Activated naive CD8-positive, alpha-beta T cell treated with anti-CD3 and anti-CD28 coated beads for 36 hours (primary cell): ENCODE measurements around the gene PLEKHA8. TPM values are rescaled to one million over a fixed set of nuclear protein-coding genes. Genes with fewer than 3 reads are reported as not detected.

Experiments used
- DNase-seq: peaks from one replicate; pipeline ENCODE4 v3.0.0; 2021
- H3K27ac Mint-ChIP-seq: one replicate; pipeline ENCODE4 v1.8.0; 2022; ENCODE audit warnings: mild to moderate bottlenecking, moderate library complexity, mixed read lengths
- H3K27me3 Mint-ChIP-seq: one replicate; pipeline ENCODE4 v1.8.0; 2022; ENCODE audit warnings: mild to moderate bottlenecking, mixed read lengths
- H3K36me3 Mint-ChIP-seq: one replicate; pipeline ENCODE4 v1.8.0; 2021; ENCODE audit warnings: mild to moderate bottlenecking, mixed read lengths
- H3K4me1 Mint-ChIP-seq: one replicate; pipeline ENCODE4 v1.8.0; 2021; ENCODE audit warnings: mixed read lengths
- H3K4me3 Mint-ChIP-seq: one replicate; pipeline ENCODE4 v1.8.0; 2022; ENCODE audit warnings: mild to moderate bottlenecking, moderate library complexity, mixed read lengths
- H3K9me3 Mint-ChIP-seq: one replicate; pipeline ENCODE4 v1.8.0; 2022; ENCODE audit warnings: mixed read lengths
- total RNA-seq, 2 experiments: library from RNA; stranded (reverse); gene quantifications; one replicate each; pipeline ENCODE4 v1.2.3, GENCODE V29; 2021

Gene PLEKHA8
- total RNA-seq, 2 experiments from 2014 or later, result 11.7 to 13.2 TPM

DNA sequence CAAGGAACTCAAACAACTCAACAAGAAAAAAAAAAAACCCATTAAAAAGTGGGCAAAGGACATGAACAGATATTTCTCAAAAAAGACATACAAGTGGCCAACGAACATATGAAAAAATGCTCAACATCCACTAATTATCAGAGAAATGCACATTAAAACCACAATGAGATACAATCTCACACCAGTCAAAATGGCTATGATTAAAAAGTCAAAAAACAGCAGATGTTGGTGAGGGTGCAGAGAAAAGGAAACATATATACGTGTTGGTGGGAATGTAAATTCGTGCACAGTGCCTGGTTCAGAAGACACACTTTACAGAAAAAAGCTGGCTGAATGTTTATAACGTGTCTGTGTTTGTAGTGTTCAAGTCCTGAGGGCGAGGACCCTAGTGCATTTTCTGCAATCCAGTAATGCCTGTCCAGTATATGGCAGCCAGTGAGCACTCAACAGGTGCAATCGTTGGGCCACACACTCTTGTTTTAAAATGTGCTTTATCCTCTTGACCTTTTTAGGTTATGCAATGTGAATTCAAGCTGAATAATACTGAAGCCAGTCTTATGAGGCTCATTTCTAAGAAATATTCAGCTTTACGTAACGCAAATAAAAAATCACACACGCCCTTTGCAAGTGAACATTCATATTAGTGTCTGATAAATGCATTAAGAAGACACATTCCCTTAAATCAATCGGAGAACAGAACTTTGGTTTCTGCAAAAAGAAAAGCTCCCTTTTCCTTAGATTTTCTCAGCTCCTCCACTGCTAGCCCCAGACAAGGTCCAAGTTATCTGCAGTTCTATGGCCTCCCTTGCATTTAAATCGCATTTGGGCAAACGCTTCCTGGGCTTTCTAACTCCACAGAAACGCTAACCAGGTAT, 105.8 kb downstream of the PLEKHA8 start:
- no peak for DNase-seq
- no peaks in the 10 kb centered on the region for H3K9me3 Mint-ChIP-seq
- H3K27ac Mint-ChIP-seq, result no peak overlapping the region
- H3K27me3 Mint-ChIP-seq, result peaks cover 9% of the 10 kb centered on the region
- H3K4me1 Mint-ChIP-seq, result peaks cover 4% of the 10 kb centered on the region
- H3K4me3 Mint-ChIP-seq, result peak overlapping the region; percentile 77
- no peaks in the 10 kb centered on the region for H3K36me3 Mint-ChIP-seq

DNA sequence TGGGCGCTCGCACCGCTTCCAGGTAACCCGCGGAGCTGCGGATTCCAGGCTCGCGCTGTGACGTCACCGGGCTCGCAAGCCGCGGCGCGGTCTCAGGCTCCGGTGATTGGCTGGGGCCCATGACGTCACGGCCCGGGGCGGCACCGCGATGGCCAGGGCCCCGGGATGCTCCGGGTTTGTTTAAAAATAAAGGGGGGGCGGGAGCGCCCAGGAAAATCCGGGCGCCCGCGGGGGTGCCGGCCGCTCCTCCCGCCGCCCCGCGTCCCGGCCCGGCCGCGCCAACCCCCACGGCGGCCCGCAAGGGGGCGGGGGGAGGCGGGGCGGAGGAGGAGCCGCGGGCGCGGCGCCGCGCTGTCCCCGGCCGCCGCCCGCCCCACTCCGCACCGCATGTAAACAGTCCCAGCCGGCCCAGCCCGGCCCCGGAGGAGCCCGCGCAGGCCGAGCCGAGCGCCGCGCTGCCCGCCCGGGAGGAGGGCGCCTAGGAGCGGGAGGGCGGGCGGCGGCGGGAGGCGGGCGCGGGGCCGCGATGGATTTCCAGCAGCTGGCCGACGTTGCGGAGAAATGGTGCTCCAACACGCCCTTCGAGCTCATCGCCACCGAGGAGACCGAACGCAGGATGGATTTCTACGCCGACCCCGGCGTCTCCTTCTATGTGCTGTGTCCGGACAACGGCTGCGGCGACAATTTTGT, 106.5 kb downstream of the PLEKHA8 start, which contains the start of gene MTURN:
Gene MTURN (plus strand): TSS at position 376 of the 690 bp plus-strand sequence. CDS start 151 bp downstream, at position 527.
- peaks cover 9% of the 10 kb centered on the region for H3K27me3 Mint-ChIP-seq
- H3K4me1 Mint-ChIP-seq, result peaks cover 4% of the 10 kb centered on the region
- no peaks in the 10 kb centered on the region for H3K36me3 Mint-ChIP-seq
- peak within 1 kb of the TSS; percentile 83 for H3K4me3 Mint-ChIP-seq
- peak; percentile 88 for DNase-seq
- no peaks in the 10 kb centered on the region for H3K9me3 Mint-ChIP-seq
- peak within 1 kb of the TSS; percentile 69 for H3K27ac Mint-ChIP-seq

DNA sequence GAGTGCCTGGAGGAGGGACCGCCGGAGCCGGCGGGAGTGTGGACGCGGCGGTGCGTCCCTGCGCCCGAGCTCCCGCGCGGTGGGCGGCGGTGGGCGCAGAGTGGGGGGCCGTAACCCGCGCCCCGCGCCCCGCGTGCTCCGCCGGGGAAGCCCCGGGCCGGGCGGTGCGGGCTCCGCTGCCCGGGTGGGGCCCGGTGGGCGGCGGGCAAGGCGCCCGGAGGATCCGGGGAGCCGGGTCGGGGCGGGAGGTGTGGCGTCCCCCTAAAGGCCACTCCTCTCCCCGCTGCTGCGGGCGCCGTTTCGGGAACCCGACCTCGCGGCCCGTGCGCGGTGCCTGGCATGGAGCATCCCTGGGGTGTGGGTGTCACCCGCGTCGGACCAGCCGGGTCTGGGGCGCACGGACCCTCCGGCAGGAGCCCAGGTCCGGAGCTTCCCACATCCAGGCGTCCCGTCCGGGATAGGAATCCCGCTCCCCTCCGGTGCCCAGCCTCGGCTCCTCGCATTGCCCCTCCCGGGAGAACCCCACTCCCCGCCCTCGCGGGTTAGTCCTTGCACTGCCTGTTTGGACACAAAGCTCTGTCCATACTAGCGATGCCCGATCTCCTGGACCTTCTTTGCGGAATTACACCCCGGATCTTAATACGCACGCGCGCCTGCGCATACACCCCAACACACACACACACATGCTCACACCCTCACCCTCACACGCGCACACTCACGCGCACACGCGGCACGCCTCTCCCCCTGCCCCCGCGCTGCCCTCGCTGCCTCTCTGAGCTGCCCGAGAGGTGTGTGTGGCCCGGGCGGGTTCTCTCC, 107.3 kb downstream of the PLEKHA8 start:
- Mint-ChIP-seq H3K27ac (peak overlapping the region; percentile 69), H3K36me3 (no peaks in the 10 kb centered on the region), H3K27me3 (peaks cover 9% of the 10 kb centered on the region), H3K9me3 (no peaks in the 10 kb centered on the region), H3K4me3 (peak overlapping the region; percentile 83), H3K4me1 (peaks cover 4% of the 10 kb centered on the region)
- DNase-seq, result peak; percentile 51

DNA sequence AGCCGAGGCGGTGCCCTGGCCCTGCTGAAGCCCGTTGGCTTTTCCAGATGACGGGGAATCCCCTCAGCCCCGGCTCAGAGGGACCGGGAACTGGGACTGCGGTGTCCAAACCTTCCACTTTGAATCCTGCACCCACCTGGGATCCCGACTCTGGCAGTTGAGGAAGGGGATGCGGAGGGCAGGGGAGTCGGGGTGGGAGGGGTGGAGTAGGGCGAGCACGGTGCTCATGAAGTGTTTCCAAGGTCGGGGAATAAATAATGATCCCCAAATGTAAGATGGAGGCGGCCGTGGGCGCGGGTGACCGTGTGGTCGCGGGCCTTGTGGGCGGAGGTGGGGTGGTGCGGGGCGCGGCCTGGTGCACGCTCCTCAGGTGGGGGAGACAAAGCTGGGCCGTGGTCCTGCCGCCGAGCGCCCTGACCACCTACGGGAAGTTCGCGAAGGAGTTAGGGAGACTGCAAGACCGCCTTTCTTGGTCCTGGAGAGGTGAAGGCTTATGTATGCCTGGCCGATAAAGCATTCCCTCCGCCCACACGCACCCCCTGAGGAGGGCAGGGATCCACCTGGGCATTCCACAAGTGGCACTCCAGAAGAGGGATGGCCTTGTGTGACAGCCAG, 108.0 kb downstream of the PLEKHA8 start:
- Mint-ChIP-seq H3K36me3 (no peaks in the 10 kb centered on the region), H3K4me3 (peak overlapping the region; percentile 83), H3K4me1 (peaks cover 4% of the 10 kb centered on the region), H3K27me3 (peaks cover 9% of the 10 kb centered on the region), H3K9me3 (no peaks in the 10 kb centered on the region), H3K27ac (peak overlapping the region; percentile 69)
- DNase-seq, result no peak

DNA sequence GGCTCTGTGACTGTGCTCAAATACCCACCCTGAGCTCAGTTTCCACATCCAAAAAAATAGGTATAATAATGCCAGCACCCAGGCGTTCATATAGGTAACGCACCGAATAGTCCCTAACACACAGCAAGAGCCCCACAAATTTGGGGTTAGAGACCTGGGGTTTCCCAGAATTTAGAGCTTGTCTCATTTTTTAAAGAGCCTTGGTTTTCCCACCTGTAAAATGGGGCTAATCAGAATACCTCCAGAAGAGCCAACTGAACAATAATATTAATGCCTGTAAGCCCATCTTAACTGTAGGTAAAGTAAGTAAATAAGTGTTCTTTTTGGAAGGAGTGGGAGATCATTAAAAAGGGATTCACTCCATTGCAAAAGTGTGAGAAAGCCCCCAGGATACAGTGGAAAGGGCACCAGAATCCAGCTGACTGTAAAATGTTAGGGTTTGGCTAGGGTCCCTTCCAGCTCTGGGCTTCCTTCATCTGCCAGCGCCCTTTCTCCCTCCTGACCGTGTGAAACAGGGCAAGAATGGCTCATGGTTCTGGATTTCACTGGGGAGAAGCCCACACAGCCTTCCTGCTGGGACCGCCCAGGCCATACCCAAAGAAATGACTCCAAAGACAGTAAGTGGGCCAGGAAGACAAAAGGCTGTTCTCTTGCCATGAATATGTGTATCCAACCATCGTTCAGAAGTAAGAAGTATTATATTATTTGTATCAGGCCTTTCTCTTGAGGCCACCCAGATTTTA, 108.7 kb downstream of the PLEKHA8 start:
- peaks cover 4% of the 10 kb centered on the region for H3K4me1 Mint-ChIP-seq
- no peak overlapping the region for H3K27ac Mint-ChIP-seq
- no peak overlapping the region for H3K4me3 Mint-ChIP-seq
- H3K36me3 Mint-ChIP-seq, result no peaks in the 10 kb centered on the region
- peaks cover 9% of the 10 kb centered on the region for H3K27me3 Mint-ChIP-seq
- no peaks in the 10 kb centered on the region for H3K9me3 Mint-ChIP-seq
- no peak for DNase-seq

DNA sequence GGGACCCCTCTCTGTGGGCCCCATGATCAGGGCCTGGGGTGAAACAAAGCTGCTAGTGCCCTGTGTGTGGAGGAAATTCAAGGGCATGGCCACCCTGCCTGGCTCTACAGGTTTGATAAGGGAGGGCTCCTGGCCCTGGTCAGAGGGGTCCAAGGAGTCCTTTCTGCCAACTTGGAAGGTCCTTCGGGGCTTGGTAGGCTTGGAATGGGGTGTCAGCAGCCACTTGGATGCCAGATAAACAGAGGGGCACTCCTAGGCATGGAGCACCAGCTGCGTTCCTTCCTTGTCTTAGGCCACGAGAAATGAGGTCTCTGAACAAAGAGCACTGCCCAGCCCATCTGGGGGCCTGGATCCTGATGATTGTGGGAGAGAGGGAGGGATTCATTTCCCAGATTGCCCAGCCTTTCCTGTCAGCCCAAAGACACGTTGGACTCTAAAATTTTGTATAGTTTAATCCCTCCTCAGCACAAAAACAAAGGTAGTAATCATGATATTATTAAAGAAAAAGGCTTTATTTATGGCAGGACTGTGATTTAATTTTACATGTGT, 111.7 kb downstream of the PLEKHA8 start:
- DNase-seq, result no peak
- H3K36me3 Mint-ChIP-seq, result no peaks in the 10 kb centered on the region
- no peaks in the 10 kb centered on the region for H3K27me3 Mint-ChIP-seq
- no peaks in the 10 kb centered on the region for H3K9me3 Mint-ChIP-seq
- peaks cover 7% of the 10 kb centered on the region for H3K4me1 Mint-ChIP-seq
- H3K4me3 Mint-ChIP-seq, result no peak overlapping the region
- no peak overlapping the region for H3K27ac Mint-ChIP-seq

DNA sequence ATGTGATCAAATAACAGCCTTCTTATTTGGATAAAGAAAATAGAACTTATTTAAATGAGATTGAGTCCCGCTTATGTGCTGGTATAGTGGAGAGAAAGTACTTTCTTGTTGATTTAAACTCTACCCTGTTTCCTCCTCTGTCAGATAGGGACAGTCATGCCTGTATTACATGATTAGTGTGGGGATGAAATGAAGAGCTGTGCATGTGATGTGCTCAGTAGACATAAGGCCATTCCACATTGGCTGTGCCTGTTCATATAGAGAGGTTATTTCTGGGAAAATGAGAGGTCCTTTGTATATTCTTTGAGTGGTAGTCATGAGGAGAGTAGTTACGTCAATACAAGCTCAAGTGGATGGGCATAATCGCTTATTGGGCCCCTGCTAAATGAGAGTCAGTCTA, 112.2 kb downstream of the PLEKHA8 start:
- no peak for DNase-seq
- no peaks in the 10 kb centered on the region for H3K36me3 Mint-ChIP-seq
- no peak overlapping the region for H3K27ac Mint-ChIP-seq
- H3K9me3 Mint-ChIP-seq, result no peaks in the 10 kb centered on the region
- no peak overlapping the region for H3K4me3 Mint-ChIP-seq
- H3K27me3 Mint-ChIP-seq, result no peaks in the 10 kb centered on the region
- peaks cover 7% of the 10 kb centered on the region for H3K4me1 Mint-ChIP-seq

DNA sequence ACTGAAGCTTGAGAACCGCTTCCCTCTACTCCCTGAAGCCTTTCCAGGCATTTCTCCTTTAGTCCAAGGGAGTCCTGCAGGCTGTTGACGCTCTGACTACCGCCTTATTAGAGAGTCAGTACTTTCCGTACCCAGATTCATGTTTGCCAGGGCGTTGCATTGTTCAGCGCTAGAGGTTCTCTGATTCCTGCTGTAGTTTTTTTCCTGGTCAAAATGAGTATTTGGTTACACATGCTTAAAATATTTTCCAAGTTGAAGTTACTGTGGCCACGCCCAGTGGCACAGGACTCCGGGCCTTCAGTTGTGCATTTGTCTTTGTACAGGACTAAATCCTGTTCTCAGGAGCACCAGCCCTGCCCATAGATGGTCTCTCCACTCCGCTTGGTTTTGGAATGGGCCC, 114.5 kb downstream of the PLEKHA8 start:
- no peaks in the 10 kb centered on the region for H3K27me3 Mint-ChIP-seq

DNA sequence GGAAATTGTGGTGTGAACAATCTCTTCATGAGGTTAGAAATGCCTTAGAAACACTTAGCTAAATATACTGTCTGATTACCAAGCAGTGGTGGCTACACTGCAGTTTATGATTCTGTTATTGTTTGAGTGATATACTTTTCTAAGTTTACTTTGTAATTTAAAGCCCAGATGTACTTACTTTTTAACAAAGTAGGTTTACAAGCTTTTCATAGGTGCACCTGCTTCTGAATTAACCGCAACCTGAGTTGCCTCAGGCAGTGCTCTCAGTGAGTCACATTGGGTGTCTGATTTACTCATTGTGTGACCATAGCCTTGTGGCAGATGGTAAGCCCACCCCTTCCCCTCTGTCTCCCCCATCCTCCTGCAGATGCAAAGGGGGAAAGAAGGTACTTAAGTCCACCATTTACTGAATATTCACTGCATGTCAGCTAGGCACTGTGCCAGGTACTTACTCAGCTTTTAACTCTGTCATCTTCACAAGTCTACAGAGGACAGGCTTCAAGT, 115.6 kb downstream of the PLEKHA8 start:
- H3K4me1 Mint-ChIP-seq, result peaks cover 7% of the 10 kb centered on the region
- H3K27ac Mint-ChIP-seq, result no peak overlapping the region
- DNase-seq, result no peak
- no peaks in the 10 kb centered on the region for H3K36me3 Mint-ChIP-seq
- H3K27me3 Mint-ChIP-seq, result no peaks in the 10 kb centered on the region
- H3K9me3 Mint-ChIP-seq, result no peaks in the 10 kb centered on the region
- no peak overlapping the region for H3K4me3 Mint-ChIP-seq

More for the DNA sequence above, 114.5 kb downstream of the PLEKHA8 start:
- Mint-ChIP-seq H3K36me3 (no peaks in the 10 kb centered on the region), H3K27ac (no peak overlapping the region), H3K9me3 (no peaks in the 10 kb centered on the region), H3K4me3 (no peak overlapping the region), H3K4me1 (peaks cover 7% of the 10 kb centered on the region)
- DNase-seq, result no peak

DNA sequence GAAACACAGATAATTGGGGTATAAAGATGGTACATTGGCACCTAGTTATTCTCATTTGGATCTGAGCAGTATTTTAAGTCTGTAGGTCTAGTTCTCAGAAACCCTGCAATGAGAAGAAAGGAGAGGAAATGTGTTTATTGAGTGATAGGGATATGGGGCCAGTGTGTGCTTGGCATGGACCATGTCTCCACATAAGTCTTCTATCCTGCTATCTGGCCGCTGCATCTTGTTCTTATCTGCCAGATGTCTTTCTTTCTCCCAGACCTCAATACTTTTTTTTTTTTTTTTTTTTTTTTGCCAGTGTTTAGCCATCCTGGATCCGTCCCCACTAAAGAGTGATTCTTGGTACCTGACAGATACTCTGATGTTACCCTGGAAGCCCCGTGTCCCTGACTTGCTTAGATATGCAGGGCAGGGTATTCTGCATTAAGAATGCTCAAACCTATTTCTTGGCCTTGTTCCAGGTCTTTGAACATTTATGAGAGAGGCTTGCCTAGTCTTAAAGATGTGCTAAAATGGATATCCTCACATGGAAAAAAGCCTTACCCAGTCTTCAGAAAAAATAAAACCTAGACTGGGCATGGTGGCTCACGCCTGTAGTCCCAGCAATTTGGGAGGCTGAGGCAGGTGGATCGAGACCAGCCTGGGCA, 116.6 kb downstream of the PLEKHA8 start:
- Mint-ChIP-seq H3K27ac (no peak overlapping the region), H3K27me3 (no peaks in the 10 kb centered on the region), H3K4me1 (peaks cover 7% of the 10 kb centered on the region), H3K36me3 (no peaks in the 10 kb centered on the region), H3K9me3 (no peaks in the 10 kb centered on the region), H3K4me3 (no peak overlapping the region)
- no peak for DNase-seq

DNA sequence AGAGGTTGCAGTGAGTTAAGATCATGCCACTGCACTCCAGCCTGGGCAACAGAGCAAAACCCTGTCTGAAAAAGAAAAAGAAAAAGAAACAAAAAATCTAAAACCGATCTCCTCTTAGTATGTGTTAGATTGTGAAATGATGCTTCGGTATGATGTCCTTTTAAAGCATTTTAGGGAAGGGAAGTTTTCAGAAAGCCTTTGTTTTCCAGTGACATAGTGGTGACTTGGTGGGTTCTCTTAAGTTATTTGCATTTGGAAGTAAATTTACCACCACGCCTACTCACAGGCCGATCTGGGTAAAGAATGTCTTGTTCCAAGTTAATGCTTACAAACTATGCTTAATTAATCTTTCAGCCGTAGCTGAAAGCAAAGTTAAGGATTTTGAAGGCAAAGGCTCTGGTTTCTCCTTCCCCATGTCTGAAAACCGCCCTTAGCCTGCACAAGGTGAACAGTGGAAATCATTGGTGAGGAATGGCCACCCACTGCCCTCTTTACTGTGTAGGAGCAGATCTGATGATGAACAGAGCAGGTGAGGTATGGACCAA, 117.3 kb downstream of the PLEKHA8 start:
- Mint-ChIP-seq H3K9me3 (no peaks in the 10 kb centered on the region), H3K4me3 (no peak overlapping the region), H3K36me3 (no peaks in the 10 kb centered on the region), H3K4me1 (peaks cover 7% of the 10 kb centered on the region), H3K27me3 (no peaks in the 10 kb centered on the region), H3K27ac (no peak overlapping the region)
- DNase-seq, result no peak

DNA sequence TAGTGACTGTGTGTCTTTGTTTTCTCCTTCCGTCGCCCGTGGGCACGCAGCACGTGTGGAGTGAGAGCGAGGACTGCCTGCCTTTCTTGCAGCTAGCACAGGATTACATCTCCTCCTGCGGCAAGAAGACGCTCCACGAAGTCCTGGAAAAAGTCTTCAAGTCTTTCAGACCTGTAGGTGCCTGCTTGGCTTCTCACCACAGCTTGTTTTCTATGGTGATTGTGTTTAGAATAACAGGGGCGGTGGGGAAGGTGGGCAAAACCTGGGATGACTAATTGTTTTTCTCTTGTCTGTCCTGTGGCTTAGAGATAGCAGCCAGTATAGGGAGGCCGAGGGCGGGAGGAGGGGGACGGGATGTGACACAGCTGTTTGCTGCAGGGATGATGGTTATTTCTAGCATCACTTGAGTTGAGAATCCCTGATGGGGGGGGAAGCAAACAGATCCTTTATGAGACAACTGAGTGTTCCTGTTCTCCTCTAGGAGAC, 118.0 kb downstream of the PLEKHA8 start:
- H3K4me3 Mint-ChIP-seq, result no peak overlapping the region

DNA sequence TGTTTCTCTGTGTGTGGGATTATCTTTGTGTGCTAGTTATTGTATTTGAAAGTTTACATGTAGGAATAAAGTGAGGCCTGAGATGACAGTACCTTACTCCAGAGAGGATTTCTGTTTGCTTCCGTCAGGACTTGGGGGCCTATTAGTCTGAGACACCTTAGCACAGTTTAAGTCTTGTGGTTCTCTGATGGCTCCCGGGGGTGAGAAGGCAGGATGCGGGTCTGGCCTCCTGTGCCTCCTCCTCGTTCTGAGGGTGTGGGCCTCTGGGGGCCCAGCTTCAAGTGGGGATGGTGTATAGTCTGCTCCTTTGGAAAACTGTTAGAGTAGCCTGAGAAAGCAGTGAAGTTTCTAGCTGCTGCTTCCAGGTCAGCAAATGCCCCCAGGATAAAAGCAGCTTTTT, 119.0 kb downstream of the PLEKHA8 start:
- Mint-ChIP-seq H3K27ac (no peak overlapping the region), H3K36me3 (no peaks in the 10 kb centered on the region), H3K27me3 (no peaks in the 10 kb centered on the region)

More for the DNA sequence above, 118.0 kb downstream of the PLEKHA8 start:
- no peak for DNase-seq
- H3K9me3 Mint-ChIP-seq, result no peaks in the 10 kb centered on the region
- no peaks in the 10 kb centered on the region for H3K27me3 Mint-ChIP-seq
- H3K4me1 Mint-ChIP-seq, result peaks cover 7% of the 10 kb centered on the region
- H3K36me3 Mint-ChIP-seq, result no peaks in the 10 kb centered on the region
- no peak overlapping the region for H3K27ac Mint-ChIP-seq

More for the DNA sequence above, 119.0 kb downstream of the PLEKHA8 start:
- DNase-seq, result no peak
- Mint-ChIP-seq H3K9me3 (no peaks in the 10 kb centered on the region), H3K4me3 (no peak overlapping the region), H3K4me1 (peaks cover 7% of the 10 kb centered on the region)
